ENCODE results near the gene C6orf62.
"Not testable (repeated sequence)": the region's sequence is repeated elsewhere in the genome, so short reads cannot be mapped to it uniquely, and the experiment has no call there.

- not testable (repeated sequence) for TF ChIP-seq CTCF (IDR thresholded peaks at IDR 0.05; ENCODE audit: low read depth, low read length); EZH2phosphoT487 (IDR thresholded peaks at IDR 0.05; ENCODE audit: low read depth)
Observed at GRCh38 chr6:24750878-24751277, 31.9 kb upstream of the C6orf62 start.
